Osteoblast (primary cell): Measurements from ENCODE around the gene ACSBG1. TPM values are rescaled to one million over a fixed set of nuclear protein-coding genes. Genes with fewer than 3 reads are reported as not detected.

Experiments used
- DNase-seq: peaks from one replicate; pipeline ENCODE4 v3.0.0; 2011; ENCODE audit warnings: low spot score, mixed read lengths; ENCODE audit not compliant: insufficient read length; ENCODE audit errors: missing footprints
- H2AFZ ChIP-seq: 2 replicates; pipeline ENCODE4 v1.6.0; 2011; ENCODE audit warnings: mild to moderate bottlenecking, low read length
- H3K27ac ChIP-seq: 2 replicates; pipeline ENCODE4 v1.5.1; 2011; ENCODE audit warnings: mild to moderate bottlenecking, low read depth, low read length, moderate library complexity
- H3K27me3 ChIP-seq: 2 replicates; pipeline ENCODE4 v1.6.0; 2012; ENCODE audit warnings: mild to moderate bottlenecking, control low read depth, inconsistent platforms, low read length, moderate library complexity; ENCODE audit not compliant: insufficient read depth
- H3K36me3 ChIP-seq: 2 replicates; pipeline ENCODE4 v1.5.1; 2011; ENCODE audit warnings: mild to moderate bottlenecking, low read length, control low read depth, moderate library complexity; ENCODE audit not compliant: insufficient read depth
- H3K4me1 ChIP-seq: 2 replicates; pipeline ENCODE4 v1.5.1; 2011; ENCODE audit warnings: mild to moderate bottlenecking, low read length, control low read depth, moderate library complexity; ENCODE audit not compliant: insufficient read depth
- H3K4me2 ChIP-seq: 2 replicates; pipeline ENCODE4 v1.6.0; 2011; ENCODE audit warnings: mild to moderate bottlenecking, low read length; ENCODE audit not compliant: insufficient read depth
- H3K4me3 ChIP-seq: fragments of 200-600 bp; sonication (generic); 3 replicates; pipeline ENCODE4 v1.5.1; 2012; ENCODE audit warnings: mild to moderate bottlenecking, low read length, inconsistent platforms; ENCODE audit not compliant: insufficient read depth
- H3K79me2 ChIP-seq: 2 replicates; pipeline ENCODE4 v1.6.0; 2012; ENCODE audit warnings: mild to moderate bottlenecking, low read length, control low read depth, inconsistent platforms; ENCODE audit not compliant: insufficient read depth
- H3K9me3 ChIP-seq: 2 replicates; pipeline ENCODE4 v1.5.1; 2011; ENCODE audit warnings: low read depth, low read length, control low read depth
- H4K20me1 ChIP-seq: 2 replicates; pipeline ENCODE4 v1.6.0; 2012; ENCODE audit warnings: mild to moderate bottlenecking, low read length, control low read depth; ENCODE audit not compliant: insufficient read depth
- total RNA-seq: library from RNA; depleted of rRNA; stranded (reverse); fragments of >200 nt; gene quantifications from 2 replicates; pipeline ENCODE4 v1.2.3, GENCODE V29; 2012
- TF ChIP-seq, protein P1 (sequence below): IDR thresholded peaks from 2 replicates; pipeline ENCODE4 v1.5.1; 2011; ENCODE audit warnings: mild to moderate bottlenecking, low read depth, low read length, moderate library complexity; ENCODE audit errors: extremely low read depth

ACSBG1 gene
- total RNA-seq, 1 donor, result under 0.01 TPM

DNA sequence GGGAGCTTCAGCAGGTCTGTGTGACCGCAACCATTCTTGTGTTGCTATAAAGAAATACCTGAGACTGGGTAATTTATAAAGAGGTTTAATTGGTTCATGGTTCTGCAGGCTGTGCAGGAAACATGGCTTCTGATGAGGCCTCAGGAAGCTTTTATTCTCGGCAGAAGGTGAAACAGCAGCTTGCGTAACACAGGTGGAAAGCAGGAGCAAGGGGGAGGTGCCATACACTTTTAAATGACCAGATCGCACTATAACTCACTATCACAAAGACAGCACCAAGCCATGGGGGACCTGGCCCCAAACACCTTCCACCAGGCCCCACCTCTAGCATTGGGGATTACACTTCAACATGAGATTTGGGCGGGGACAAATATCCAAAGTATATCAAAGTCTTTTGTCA is 94.8 kb downstream of the ACSBG1 start:
- Histone ChIP-seq H3K9me3 (no peaks in the 10 kb centered on the region), H3K27me3 (no peaks in the 10 kb centered on the region), H3K27ac (no peak overlapping the region), H3K79me2 (no peaks in the 10 kb centered on the region), H3K4me2 (no peak overlapping the region), H3K36me3 (no peaks in the 10 kb centered on the region), H3K4me1 (no peaks in the 10 kb centered on the region), H2AFZ (no peak overlapping the region), H4K20me1 (no peaks in the 10 kb centered on the region), H3K4me3 (no peak overlapping the region)
- TF ChIP-seq, protein P1, sequence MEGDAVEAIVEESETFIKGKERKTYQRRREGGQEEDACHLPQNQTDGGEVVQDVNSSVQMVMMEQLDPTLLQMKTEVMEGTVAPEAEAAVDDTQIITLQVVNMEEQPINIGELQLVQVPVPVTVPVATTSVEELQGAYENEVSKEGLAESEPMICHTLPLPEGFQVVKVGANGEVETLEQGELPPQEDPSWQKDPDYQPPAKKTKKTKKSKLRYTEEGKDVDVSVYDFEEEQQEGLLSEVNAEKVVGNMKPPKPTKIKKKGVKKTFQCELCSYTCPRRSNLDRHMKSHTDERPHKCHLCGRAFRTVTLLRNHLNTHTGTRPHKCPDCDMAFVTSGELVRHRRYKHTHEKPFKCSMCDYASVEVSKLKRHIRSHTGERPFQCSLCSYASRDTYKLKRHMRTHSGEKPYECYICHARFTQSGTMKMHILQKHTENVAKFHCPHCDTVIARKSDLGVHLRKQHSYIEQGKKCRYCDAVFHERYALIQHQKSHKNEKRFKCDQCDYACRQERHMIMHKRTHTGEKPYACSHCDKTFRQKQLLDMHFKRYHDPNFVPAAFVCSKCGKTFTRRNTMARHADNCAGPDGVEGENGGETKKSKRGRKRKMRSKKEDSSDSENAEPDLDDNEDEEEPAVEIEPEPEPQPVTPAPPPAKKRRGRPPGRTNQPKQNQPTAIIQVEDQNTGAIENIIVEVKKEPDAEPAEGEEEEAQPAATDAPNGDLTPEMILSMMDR, result no peak
- DNase-seq, result no peak

DNA sequence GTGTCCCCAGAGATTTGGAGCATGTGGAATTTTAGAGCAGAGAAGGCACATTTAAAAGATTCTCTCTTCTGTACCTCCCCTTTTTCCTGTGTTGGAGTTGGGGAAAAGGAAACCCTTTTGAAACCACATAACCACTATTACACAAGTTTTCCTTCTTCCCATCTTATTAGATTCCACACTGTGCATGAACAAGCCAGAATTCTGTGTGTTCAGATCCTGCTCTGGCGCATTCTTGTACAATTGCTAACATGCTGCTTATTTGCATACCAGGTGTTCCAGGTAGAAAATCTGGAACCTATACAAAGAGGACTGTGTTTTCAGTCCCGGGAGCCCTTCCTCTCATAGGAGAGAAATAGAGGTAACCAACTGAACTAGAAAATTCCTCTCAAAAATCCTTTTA is 100.6 kb downstream of the ACSBG1 start:
- no peak overlapping the region for H3K27ac ChIP-seq
- no peaks in the 10 kb centered on the region for H3K36me3 ChIP-seq
- no peaks in the 10 kb centered on the region for H4K20me1 ChIP-seq
- no peaks in the 10 kb centered on the region for H3K79me2 ChIP-seq
- peaks cover 5% of the 10 kb centered on the region for H3K4me1 ChIP-seq
- no peak overlapping the region for H3K4me2 ChIP-seq
- H2AFZ ChIP-seq, result no peak overlapping the region
- TF ChIP-seq, protein P1, result no peak
- no peak overlapping the region for H3K4me3 ChIP-seq
- no peaks in the 10 kb centered on the region for H3K9me3 ChIP-seq
- no peak for DNase-seq
- H3K27me3 ChIP-seq, result no peaks in the 10 kb centered on the region

DNA sequence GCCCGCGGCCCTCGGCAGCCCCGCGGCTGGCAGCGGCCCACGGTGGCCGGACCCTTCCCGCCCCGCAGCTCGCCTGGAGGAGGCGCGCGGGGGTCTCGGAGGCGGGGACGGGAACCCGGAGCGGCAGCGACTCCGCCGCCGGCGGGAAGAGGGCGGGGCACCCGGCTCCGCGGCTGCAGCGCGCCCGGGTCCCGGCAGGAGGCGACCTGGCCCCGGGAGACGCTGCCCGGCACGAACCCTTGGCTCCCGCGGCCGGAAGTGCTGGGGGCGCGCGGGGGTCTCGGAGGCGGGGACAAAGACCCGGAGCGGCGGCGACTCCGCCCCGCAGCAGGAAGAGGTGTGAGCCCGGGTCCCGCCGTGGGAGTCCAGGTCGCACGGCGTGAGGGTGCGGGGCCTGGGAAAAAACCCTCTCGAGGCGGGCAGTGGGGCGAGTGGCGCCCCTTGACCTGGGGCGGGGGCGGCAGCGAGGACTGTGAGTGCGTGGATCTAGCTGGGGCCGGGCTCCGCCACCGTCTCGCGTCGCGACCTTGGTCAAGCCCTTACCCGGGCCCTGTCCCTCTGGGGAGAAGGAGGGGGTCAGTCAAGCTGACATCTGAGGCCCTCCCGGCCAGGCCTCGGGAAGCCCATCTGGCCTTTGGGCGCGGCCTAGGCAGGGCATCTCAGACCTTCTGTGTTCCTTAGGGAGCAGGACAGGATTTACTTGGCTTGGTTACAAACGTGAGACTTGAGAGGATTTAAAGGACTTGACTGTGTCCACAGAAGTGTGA is 102.9 kb downstream of the ACSBG1 start, which contains the start of gene CIB2:
Gene CIB2, minus strand, starts transcription at position 151 of the 767 bp plus-strand sequence. CDS start 230 bp downstream, outside the sequence.
- H3K27me3 ChIP-seq, result no peaks in the 10 kb centered on the region
- peak within 1 kb of the TSS; percentile 94 for H3K4me2 ChIP-seq
- peak within 1 kb of the TSS; percentile 58 for H3K27ac ChIP-seq
- DNase-seq, result peak; percentile 99
- H3K9me3 ChIP-seq, result no peaks in the 10 kb centered on the region
- H3K4me3 ChIP-seq, result peak within 1 kb of the TSS; percentile 82
- H3K79me2 ChIP-seq, result no peaks in the 10 kb centered on the region
- peak within 1 kb of the TSS; percentile 94 for H2AFZ ChIP-seq
- no peaks in the 10 kb centered on the region for H4K20me1 ChIP-seq
- TF ChIP-seq, protein P1, result peak; percentile 37
- H3K4me1 ChIP-seq, result peaks cover 5% of the 10 kb centered on the region
- no peaks in the 10 kb centered on the region for H3K36me3 ChIP-seq

DNA sequence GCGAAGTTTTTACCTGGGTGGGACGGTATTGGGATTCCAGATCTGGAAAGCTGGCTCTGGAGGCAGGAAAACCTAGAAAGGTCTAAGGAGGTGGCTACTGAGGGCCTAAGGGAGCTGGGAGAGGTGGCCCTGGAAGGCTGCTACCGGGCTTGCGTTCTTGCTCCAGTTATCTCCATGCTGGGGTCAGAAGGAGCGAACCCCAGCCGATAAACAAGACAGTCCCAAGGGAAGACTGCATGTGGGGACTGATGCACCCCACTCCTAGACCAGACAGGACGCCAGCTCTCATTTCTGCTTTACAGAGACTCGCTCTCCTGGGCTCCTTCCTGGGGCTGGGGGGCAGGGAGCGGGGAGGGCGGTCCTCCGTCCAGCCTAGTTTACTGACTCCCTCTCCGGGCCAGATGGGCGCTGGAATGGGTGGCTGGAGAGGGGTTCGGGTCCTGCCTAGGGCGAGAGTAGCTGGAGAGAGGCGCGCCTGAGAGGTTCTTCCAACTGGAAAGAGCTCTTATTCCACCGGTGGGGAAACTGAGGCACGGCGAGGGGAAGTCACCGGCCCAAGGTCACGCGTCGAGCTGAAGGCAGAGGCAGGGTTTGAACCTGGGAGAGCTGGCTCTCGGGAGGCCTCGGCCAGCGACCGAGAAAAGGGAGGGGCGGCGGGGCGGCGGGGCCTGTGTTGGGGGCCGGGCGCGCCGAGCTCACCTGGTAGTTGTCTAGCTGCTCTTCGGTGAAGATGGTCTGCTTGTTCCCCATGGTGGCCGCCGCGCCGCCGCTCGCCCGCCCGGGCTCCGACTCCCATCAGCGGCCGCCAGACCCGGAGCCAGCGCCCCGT is 103.7 kb downstream of the ACSBG1 start:
- Histone ChIP-seq H3K36me3 (no peaks in the 10 kb centered on the region), H3K4me1 (peaks cover 5% of the 10 kb centered on the region)
- TF ChIP-seq, protein P1, result no peak

More for the DNA sequence above, 103.7 kb downstream of the ACSBG1 start:
- Histone ChIP-seq H3K4me3 (peak overlapping the region; percentile 82), H3K27me3 (no peaks in the 10 kb centered on the region), H3K79me2 (no peaks in the 10 kb centered on the region), H3K4me2 (peak overlapping the region; percentile 94), H4K20me1 (no peaks in the 10 kb centered on the region), H3K27ac (no peak overlapping the region), H2AFZ (no peak overlapping the region), H3K9me3 (no peaks in the 10 kb centered on the region)
- DNase-seq, result no peak
